ENCODE data around the gene CWF19L1. TPM values are rescaled to one million over a fixed set of nuclear protein-coding genes. Genes with fewer than 3 reads are reported as not detected.

CWF19L1 gene
- polyA plus RNA-seq, 5 donors: 28.3 to 35.7 (median 33.8) TPM

GRCh38 chr10:100254191-100254590 is 13.2 kb downstream of the CWF19L1 start:
- DNase-seq: no peak

DNA sequence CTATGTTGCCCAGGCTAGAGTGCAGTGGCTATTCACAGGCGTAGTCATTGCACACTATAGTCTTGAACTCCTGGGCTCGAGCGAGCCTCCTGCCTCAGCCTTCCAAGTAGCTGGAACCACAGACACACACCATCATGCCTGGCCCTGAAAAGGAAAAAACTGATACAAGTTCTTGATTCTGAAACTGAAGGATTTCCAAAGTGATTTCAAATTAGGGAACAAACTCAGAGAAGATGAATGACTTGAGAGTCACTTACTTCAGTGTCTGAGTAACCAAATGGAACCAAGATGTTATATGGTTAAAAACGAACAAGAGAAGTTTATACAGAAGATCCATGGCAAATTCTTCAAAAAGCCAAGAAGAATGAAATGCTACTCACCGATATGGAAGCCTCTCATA is 14.4 kb downstream of the CWF19L1 start:
- DNase-seq: no peak

DNA sequence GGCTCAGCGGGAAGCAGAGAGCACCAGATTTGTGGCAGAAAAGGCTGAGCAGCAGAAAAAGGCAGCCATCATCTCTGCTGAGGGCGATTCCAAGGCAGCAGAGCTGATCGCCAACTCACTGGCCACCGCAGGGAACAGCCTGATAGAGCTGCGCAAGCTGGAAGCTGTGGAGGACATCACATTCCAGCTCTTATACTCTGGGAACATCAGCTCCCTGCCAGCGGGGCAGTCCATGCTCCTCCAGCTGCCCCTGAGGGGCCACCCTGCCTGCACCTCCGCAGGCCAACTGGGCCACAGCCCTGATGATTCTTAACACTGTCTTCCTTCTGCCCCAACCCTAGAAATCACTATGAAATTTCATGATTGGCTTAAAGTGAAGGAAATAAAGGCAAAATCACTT is 18.6 kb downstream of the CWF19L1 start:
- DNase-seq: no peak

DNA sequence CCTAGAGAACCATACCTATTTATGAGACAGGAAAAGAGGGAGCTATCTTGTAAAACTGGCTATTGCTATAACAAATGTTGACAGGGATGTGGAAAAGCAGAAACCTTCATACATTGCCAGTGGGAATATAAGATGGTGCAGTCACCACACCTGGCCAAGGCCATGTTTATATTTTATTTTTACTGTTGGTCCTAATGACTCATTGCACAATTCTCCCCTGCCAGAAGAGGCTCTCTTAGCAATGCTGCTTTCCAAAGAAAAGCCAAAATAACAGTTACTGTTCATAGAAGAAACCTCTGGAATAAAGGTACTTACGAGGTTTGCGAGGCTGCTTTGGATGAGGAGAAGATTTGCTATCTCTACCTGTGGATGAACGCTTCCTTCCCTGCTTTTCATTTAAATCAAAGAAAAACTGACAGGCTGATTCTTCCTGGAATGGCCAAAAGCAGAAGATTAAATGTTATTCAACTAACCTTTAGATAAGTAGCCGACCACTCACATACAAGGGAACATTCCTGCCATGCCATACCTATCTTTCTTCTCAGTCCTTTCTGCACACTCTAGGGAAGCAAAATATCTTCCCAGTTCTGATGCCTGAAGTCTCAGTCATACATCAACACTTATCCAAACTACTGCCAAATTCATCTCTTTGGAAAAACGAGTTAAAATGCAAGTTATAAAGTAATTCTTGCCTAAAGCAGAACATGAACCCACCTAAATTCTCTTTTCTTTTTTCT is 21.8 kb downstream of the CWF19L1 start:
- no peak for DNase-seq

DNA sequence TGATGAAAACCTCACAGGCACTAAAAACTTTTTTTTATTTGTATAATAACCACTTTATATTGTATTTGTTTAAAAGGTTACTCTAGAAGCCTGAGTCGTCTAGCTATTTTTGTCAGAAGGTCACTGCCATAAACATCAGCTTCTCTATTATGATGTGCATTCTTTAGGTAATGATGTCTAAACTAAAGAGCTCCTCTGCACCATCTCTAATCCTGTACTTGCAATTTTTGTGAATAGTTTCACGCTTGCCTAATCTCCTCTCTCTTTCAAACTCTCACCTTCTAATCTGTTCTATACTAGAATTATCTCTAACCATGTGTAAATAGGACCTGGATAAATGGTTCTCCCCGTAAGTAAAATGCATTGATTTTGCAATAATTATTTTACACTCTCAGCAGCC is 27.6 kb downstream of the CWF19L1 start:
- no peak for DNase-seq

DNA sequence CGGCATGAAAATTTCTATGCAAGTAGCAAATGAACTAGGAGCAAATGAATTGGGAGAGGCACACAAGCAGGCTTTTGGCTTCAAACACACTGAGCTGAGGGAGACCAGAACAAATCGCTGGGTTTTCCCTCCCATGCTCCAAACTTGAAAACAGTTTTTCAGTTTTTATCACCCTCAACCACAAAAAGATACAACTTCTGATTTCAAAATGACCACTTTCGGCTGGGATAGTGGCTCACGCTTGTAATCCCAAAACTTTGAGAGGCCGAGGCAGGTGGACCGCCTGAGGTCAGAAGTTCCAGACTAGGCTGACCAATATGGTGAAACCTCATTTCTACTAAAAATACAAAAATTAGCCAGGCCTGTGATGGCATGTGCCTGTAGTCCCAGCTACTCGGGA is 29.0 kb downstream of the CWF19L1 start:
- DNase-seq: no peak

- no peak for DNase-seq
Measured at GRCh38 chr10:100232101-100232500, 35.3 kb downstream of the CWF19L1 start.

GRCh38 chr10:100229819-100230422 is 37.5 kb downstream of the CWF19L1 start:
- DNase-seq: no peak

GRCh38 chr10:100223879-100224278 is 43.6 kb downstream of the CWF19L1 start:
- no peak for DNase-seq

- no peak for DNase-seq
Measured at GRCh38 chr10:100222529-100222928, 44.9 kb downstream of the CWF19L1 start.

- DNase-seq: no peak
Measured at GRCh38 chr10:100216006-100216405, 51.4 kb downstream of the CWF19L1 start.

DNA sequence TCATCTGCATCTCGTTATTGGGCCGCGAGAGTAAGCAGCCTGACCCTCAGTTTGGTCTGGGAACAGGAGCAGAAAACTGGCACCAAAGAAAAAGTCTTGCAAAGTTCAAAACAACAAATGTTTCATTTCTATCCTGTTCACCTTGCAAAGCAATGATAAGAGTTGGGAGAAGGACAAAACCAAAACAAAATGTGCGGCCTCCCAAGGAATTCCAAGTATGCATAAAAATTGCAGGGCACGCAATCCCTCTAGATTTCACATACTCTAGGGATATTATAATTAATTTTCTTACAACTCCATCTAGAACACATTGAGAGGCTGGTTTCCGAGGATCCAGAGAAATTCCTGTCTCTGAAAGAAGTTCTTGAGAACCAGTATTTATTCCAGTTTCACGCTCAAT is 58.1 kb downstream of the CWF19L1 start:
- no peak for DNase-seq

DNA sequence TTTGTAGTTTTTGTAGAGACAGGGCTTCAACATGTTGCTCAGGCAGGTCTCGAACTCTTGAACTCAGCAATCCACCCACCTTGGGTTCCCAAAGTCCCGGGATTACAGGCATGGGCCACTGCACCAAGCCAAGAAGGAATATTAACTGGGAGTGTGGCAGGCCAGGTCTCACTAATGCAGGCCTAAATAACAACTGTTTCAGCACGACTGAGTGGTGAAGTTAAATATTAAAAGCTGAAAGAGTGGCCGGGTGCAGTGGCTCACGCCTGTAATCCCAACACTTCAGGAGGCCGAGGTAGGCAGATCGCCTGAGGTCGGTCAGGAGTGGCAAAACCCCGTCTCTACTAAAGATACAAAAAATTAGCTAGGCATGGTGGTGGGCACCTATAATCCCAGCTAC is 59.2 kb downstream of the CWF19L1 start:
- no peak for DNase-seq

DNA sequence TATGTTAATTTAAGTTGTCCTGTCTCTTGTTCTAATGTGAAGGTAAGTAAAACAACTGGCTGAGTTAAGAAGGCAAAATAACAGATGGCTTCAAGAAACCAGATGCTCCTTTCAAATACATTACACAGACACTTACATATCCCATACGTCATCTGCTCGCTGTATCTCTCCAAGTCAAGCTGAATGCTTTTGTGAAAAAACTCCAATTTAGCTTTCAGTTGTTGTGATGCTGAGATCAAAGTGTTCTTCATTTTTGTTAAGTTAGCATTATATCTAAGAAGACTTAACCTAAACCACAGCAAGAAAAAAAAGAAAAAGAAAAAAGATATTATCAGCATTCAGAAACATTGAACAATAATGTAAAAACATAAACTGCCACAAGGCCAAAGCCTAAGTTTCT is 63.1 kb downstream of the CWF19L1 start:
- DNase-seq: no peak

GRCh38 chr10:100201549-100201948 is 65.9 kb downstream of the CWF19L1 start:
- DNase-seq: no peak

GRCh38 chr10:100194711-100195110 is 72.7 kb downstream of the CWF19L1 start:
- no peak for DNase-seq

DNA sequence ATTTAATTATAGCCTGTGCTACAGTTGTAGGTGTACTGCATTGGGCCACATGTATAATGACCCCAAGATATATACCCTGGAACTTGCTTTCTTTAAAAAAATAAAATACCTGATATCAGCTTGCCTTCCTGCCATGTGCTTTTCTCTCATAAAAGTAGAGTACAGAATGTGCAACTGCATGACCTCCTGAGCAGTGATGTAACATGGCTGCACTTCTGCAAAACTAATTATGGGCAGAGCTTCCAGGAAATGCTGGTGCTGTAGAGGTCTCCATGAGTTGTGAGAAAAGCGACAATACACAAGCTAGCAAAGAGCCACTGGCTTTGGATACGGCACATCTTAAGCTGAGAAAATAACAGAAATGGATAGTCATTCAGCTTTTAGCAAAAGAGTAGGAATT is 75.1 kb downstream of the CWF19L1 start:
- no peak for DNase-seq

GRCh38 chr10:100186253-100187212 is 80.9 kb downstream of the CWF19L1 start:
- DNase-seq: no peak

- DNase-seq: peak; percentile 92 to 93
Measured at GRCh38 chr10:100185364-100186252, 81.8 kb downstream of the CWF19L1 start, which contains the start of gene ERLIN1. ERLIN1 (minus strand) TSS chr10:100186029; CDS start chr10:100185626, 403 bp downstream.

GRCh38 chr10:100184840-100185239 is 82.6 kb downstream of the CWF19L1 start:
- DNase-seq: peak; percentile 13 to 26

- no peak for DNase-seq
Measured at GRCh38 chr10:100184426-100184825, 83.0 kb downstream of the CWF19L1 start.

Measured in right lung (tissue), 5 donors.